GM08714 (cell line): Measurements from ENCODE around the gene SCAMP5.

Experiments used
- H3K4me3 ChIP-seq: fragments of 200-500 bp; sonication (Bioruptor generic); 2 replicates; pipeline ENCODE4 v1.5.1; 2014; ENCODE audit warnings: mild to moderate bottlenecking, low read length, inconsistent platforms
- ZNF274 ChIP-seq: IDR thresholded peaks from 2 replicates; pipeline ENCODE4 v1.6.1; 2012; ENCODE audit warnings: mild to moderate bottlenecking, low read depth, low read length

The SCAMP5 gene

DNA sequence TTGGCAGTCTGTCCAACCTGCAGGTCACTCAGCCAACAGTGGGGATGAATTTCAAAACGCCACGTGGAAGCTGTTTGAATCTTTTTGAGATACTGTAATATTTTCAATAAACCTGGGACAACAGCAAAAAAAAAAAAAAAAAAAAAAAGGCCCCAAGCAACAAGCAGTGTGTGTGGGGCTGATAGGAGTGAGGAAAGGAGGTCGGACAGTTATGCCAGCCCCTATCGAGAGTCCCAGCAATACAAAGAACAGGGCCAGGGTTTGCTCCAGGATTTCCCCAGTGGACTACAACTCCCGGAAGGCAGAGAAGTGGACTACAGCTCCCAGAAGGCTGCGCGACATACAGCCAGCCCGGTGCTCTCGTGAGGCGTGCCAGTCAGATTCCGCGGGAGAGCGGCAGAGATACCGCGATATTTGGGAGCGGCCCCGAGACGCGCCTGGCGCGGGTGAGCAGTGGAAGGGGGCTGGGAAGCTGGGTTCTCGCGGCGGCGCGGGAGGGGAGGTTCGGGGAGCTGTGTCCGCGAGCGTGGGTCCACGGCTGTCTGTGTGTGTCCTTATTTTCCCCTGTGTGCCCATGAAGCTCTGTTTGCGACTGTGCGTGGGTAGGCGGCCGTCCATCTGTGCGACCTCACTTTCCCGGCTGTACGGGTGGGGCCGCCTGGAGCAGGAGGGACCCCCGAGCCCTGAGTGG lies 28.0 kb downstream of the SCAMP5 start, which contains the start of gene PPCDC:
PPCDC (plus strand) TSS at position 410 of the 691 bp plus-strand sequence. CDS start 4,729 bp downstream, outside the sequence.
- no peak for TF ChIP-seq ZNF274
- H3K4me3 ChIP-seq = peak within 1 kb of the TSS; percentile 95

DNA sequence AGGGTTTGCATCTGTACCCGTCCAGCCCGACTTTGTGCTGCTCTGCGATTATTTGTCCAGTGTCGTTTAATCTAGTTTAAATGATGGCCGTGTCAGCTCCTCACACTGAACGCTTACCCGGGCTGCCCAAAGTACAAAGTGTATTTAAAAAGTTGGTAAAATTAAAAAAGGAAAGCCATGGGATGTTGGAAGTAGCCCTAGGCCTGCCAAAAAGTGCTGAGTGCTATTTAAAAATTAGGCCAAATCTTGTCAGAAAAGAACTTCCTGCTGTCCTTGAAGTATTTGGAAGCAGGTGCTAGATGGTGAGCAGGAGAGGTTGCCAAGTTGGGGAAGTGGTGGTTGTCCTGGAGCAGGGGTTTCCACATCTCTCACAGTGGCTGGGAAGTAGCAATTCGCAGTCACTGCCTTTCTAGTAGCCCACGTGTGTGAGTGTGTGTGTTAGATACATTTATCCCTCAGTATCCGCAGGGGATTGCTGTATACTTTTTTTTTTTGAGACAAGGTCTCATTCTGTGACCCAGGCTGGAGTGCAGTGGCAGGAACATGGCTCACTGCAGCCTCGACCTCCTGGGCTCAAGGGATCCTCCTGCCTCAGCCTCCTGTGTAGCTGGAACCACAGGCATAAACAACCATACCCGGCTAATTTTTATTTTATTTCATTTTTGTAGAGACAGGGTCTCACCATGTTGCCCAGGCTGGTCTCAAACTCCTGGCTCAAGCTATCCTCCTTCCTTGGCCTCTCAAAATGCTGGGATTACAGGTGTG lies 28.7 kb downstream of the SCAMP5 start:
- peak overlapping the region; percentile 95 for H3K4me3 ChIP-seq
- no peak for TF ChIP-seq ZNF274

DNA sequence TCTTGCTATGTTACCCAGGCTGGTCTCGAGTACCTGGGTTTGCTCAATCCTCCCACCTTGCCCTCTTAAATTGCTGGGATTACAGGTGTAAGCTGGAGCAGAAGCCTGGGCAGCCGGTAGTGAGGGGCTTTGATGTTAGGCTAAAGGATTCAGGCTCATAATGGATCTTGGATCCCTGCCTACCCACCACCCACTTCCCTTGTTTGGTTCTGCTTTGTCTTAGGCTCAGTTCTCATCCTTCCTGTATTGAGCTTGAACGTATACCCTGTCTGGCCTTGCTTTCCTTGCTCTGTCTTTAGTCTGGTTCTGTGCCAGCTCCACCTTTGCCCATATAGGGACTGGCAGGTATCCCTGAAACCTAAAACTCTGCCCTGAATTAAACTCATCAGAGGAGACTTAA lies 29.7 kb downstream of the SCAMP5 start:
- no peak overlapping the region for H3K4me3 ChIP-seq
- no peak for TF ChIP-seq ZNF274

DNA sequence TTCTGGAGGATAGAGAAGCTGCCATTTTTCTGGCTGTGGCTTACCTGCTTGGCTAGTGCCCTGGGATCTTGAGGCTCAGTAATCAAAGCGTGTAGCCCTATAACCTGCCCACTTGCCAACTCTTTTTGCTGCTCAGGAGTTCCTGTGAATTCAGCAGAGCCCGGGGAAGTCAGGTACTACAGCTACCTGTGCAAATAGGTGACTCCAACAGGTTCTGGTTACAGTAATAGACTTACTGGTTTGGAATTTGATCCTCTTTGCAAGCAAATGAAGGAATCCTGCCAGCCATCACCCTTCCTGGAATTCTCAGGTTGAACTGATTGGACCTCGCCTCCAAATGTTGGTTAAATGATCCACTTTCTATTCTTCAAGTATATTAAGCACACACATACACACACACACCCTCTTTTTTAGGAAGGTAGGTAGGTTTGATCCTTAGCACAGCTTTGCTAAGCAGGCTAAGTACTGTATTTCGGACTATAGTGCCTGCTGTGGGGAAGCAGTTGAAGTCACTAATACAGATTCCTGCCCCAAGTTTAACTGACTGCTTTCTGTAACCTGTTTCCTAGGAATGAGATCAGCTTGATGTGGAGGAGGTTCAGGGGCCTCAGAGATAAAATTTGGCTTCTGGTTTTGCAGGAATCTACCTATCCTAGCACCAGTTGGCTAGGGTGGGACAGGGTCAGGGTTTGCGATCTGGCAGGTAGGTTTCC lies 30.3 kb downstream of the SCAMP5 start:
- no peak overlapping the region for H3K4me3 ChIP-seq
- TF ChIP-seq ZNF274 = no peak

DNA sequence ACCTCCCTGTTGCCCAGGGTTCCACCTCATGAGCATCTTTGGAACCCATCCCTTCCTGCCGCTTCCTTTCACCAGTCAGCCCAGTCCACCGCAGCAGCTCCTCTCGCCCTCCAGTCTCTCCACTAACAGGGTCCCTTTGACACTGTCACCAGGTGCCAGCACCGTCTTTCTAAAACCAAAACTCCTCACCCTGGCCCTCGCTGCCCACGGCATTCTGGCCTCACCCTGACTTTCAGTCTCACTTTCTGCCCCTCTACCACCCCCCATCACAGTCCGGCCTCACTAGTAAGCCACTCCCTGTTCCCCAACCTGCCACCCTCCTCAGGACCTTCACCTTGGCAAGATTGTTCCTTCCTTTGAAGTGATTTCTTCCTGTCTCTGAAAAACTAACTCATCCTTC lies 32.2 kb downstream of the SCAMP5 start:
- TF ChIP-seq ZNF274 = no peak
- no peak overlapping the region for H3K4me3 ChIP-seq

DNA sequence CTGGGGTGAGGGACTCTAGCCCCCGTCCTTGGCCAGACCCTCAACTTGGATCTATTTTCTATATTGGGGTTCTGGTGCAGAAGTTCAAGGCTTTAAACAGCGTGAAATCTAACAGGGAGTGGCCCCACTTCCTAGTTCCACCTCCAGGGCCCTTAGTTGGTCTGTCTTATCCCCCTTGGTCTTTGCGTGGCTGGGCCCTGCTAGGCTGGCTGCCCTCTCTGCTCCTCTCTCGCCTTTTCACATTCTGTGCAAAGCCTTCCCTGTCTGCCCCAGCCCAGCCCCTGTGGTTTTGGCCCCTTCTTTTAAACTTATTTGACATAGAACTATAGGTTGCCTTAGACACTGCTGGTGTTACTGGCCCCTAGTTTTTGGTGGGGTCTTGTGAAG lies 33.6 kb downstream of the SCAMP5 start:
- H3K4me3 ChIP-seq = no peak overlapping the region
- no peak for TF ChIP-seq ZNF274

DNA sequence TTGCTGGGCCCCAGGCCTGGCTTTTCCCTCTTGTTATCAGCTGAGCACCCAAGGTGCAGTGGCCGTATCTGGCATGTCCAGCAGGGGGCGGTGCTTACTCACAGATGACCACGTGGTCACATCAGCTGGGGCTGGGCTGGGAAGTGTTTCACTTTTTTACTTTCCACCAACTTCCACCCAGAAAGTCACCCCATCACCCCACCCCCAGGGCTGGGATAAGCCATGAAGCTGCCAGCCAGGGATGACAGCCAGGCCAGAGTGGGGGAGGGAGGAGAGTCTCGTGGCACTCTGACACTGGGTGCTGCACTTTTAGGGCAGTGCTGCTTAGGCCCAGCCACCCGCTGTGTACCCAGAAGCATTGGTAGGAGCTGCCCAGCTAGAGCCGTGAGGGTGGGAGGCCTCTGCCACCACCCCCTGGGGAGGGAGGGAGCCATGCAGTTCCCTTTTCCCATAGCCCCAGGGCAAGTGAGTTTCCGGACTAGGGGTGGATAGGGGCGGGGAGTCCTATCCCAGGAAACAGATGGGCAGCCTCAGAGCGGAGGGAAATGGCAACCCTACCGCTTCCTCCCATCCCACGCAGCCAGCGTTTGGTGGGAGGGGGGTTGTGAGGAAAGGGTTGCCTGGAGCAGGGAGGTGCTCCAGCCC lies 34.1 kb downstream of the SCAMP5 start:
- no peak for TF ChIP-seq ZNF274
- no peak overlapping the region; the same call in 1 of the 2 replicates for H3K4me3 ChIP-seq

DNA sequence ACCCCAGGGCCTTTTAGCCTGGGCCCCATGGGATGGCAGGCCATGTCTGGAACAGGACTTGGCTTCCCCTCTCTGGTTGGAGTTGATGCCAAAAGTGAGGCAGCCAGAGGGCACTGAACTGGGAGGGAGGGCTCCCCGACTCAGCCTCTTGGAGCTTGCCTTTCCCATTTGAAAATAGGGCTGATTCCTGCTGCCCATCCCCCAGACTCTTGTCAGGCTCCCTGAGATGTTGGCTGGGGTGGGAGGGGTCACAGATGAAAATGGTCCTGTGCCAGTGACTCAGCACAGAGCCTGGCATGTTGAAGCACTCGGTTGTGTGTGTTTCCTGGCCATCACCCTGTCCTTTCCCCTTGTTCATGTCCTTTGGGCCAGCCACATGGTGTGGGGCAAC lies 34.7 kb downstream of the SCAMP5 start:
- H3K4me3 ChIP-seq = no peak overlapping the region

DNA sequence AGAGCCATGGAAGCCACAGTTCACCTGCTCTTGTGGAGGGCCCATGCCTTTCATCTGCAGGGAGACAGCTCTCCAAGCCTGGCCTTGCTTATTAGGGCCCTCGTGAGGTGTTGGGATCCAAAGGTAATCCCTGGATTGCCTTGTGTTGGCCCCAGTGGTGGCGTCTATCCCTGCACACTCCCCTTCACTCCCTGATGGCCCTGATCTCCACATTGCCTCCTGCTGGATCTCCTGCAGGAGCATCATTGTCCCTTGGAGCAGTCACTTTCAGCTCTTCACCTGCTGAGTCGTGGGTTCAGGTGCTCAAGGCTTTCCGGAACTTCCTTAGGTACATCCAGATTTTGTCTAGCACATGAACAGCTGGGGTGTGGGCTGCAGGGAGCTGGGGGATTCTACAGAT lies 35.1 kb downstream of the SCAMP5 start:
- no peak overlapping the region for H3K4me3 ChIP-seq
- no peak for TF ChIP-seq ZNF274

More for the DNA sequence above, 34.7 kb downstream of the SCAMP5 start:
- no peak for TF ChIP-seq ZNF274

DNA sequence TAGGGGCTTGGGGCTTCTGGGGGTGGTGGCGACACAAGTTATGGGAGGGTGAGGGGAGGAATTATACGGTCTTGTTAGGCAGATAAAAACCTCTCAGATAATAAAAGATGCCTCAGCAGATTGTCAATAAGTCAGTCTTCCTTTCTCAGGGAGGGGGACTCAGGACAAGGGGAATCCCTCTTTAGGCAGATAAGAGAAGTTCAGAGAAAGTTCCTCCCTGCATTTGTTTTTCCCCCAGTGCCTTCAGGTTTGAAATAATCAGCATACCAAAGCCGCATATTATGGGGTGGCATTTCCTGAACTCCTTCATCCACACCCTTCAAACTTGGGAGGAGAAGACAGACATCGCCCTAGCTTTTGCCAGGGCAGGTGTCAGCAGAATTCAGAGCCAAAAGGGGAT lies 36.5 kb downstream of the SCAMP5 start:
- TF ChIP-seq ZNF274 = no peak
- no peak overlapping the region for H3K4me3 ChIP-seq

DNA sequence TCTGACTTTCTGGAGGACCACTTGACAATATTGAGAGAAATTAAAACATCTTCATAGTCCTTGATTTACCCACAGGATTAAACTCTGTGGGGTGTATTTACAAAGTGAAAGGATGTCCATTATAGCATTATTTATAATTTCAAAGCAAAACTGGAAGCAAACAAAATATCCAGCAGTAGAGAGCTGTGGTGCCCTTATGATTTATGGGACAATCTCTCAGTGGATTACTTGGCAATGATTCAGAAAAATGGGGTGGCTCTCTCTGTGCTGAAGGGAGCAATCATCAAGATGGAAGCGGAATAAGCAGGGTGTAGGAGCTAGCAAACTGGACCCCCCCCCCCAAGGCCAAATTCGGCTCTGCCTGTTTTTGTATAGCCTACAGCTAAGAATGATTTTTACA lies 37.0 kb downstream of the SCAMP5 start:
- H3K4me3 ChIP-seq = no peak overlapping the region
- no peak for TF ChIP-seq ZNF274

DNA sequence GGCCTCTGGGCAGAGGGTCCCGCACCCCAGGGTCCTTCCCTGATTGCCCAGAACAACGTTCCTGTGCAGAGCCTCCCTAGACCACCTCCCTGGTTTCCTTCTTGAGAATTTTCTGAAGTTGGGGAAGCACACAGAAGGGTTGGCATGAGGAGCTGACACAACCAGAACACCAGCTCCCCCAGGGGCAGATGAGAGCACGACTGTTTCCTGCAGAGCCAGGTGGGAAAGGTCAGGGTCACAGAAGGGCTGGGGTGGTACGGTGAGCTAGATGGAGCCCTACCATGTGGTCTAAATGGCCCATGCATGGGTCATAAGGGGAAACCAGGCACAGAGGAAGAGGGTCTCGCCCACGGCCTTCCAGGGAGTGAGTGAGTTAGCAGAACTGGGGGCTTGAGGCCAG lies 38.4 kb downstream of the SCAMP5 start:
- TF ChIP-seq ZNF274 = no peak
- no peak overlapping the region for H3K4me3 ChIP-seq

DNA sequence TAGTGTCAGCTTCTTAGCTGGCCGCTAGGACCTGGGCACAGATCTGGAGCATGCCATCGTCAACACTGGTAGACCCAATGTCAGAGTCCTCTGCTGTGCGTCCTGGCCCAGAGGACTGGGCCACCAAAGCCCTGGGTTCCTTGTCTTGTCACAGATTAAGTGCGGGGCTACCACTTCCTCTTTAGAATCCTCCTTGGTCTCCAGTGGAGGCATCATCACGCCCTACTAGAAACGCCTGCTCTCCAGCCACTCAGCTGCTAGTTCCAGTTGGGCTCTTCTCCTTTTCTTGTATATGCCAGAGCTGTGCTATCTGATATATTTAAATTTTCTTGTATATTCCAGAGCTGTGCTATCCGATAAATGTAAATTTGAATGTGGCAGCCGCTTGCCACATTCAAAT lies 39.3 kb downstream of the SCAMP5 start:
- H3K4me3 ChIP-seq = no peak overlapping the region

DNA sequence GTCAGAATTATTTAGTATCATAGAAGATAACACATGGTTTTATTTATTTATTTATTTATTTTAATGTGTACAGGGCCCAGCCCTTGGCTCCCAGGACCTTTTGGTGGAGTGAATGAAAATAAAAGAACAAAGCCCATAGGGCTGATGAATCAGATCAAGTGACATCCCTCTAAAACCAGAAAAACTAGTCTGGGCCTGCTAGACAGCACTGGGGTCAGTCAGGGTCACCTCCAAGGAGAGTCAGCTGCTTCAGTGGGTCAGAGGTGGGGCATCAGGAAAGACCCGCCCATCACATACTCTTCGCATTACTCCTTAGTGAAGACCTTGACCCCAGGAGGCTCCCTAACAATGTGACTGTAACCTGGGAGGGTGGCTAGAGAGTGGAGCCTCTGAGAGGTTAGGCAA lies 40.9 kb downstream of the SCAMP5 start:
- TF ChIP-seq ZNF274 = no peak
- H3K4me3 ChIP-seq = no peak overlapping the region

More for the DNA sequence above, 39.3 kb downstream of the SCAMP5 start:
- TF ChIP-seq ZNF274 = no peak

DNA sequence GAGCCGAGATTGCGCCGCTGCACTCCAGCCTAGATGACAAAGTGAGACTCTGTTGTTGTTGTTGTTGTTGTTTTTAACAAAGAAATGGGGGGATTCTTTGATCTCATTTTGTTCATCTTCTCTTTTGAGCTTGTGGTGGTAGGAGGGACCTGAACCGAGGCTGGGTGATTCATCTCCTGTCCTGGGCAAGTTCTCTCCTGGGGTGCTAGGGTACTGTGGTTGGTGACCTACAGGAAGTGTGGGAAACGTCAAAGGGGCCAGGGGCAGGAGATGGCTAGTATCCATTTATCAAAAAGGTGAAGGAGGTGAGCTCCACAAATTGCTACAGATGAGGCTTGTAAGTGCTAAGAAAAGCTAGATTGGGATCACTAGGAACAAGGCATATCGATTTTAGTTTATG lies 42.3 kb downstream of the SCAMP5 start:
- no peak overlapping the region for H3K4me3 ChIP-seq
- TF ChIP-seq ZNF274 = no peak
